Keratinocyte (primary cell): ENCODE results near the gene DNAJC2. TPM values are rescaled to one million over a fixed set of nuclear protein-coding genes. Genes with fewer than 3 reads are reported as not detected.

Source experiments
- DNase-seq: peaks from one replicate; pipeline ENCODE4 v3.0.0-alpha.2; 2011; ENCODE audit warnings: low read depth, missing footprints, low spot score
- FAIRE-seq: peaks from 2 replicates; lab custom pipeline; 2011; peaks lifted over from hg19 to GRCh38; lab: Jason Lieb, UNC
- H2AFZ ChIP-seq: 2 replicates; pipeline ENCODE4 v1.6.0; 2012; ENCODE audit warnings: low read length, control low read depth, inconsistent platforms; ENCODE audit not compliant: control insufficient read depth
- H3K27ac ChIP-seq: 2 replicates; pipeline ENCODE4 v1.5.1; 2011; ENCODE audit warnings: low read length; ENCODE audit not compliant: control insufficient read depth, insufficient read depth
- H3K27me3 ChIP-seq: 3 replicates; pipeline ENCODE4 v1.6.0; 2011; ENCODE audit warnings: low read length; ENCODE audit not compliant: control insufficient read depth, insufficient read depth; ENCODE audit errors: extremely low read depth
- H3K36me3 ChIP-seq, 2 experiments: 2 replicates in 1 of 2; 3 replicates in 1 of 2; pipeline ENCODE4 v1.5.1; 2011; ENCODE audit warnings: low read length in 2 of 2, mild to moderate bottlenecking in 1 of 2; ENCODE audit not compliant: control insufficient read depth in 2 of 2, insufficient read depth in 2 of 2; ENCODE audit errors: extremely low read depth in 1 of 2
- H3K4me1 ChIP-seq: 3 replicates; pipeline ENCODE4 v1.5.1; 2011; ENCODE audit warnings: low read length; ENCODE audit not compliant: control insufficient read depth, insufficient read depth; ENCODE audit errors: extremely low read depth
- H3K4me2 ChIP-seq: 3 replicates; pipeline ENCODE4 v1.6.0; 2011; ENCODE audit warnings: low read depth, low read length; ENCODE audit not compliant: control insufficient read depth, insufficient read depth; ENCODE audit errors: extremely low read depth
- H3K4me3 ChIP-seq, 3 experiments: fragments of 200-600 bp in 1 of 3; sonication (generic) in 1 of 3; 2 replicates in 2 of 3; 3 replicates in 1 of 3; pipeline ENCODE4 v1.5.1; 2011 to 2016; ENCODE audit warnings: low read length in 3 of 3, mild to moderate bottlenecking in 3 of 3, control low read depth in 2 of 3, inconsistent platforms in 1 of 3, low read depth in 1 of 3, mixed read lengths in 1 of 3, mixed run types in 1 of 3, moderate library complexity in 1 of 3; ENCODE audit not compliant: control insufficient read depth in 2 of 3, insufficient read depth in 2 of 3; ENCODE audit errors: extremely low read depth in 1 of 3
- H3K79me2 ChIP-seq: 2 replicates; pipeline ENCODE4 v1.6.0; 2012; ENCODE audit warnings: low read length; ENCODE audit not compliant: control insufficient read depth, insufficient read depth
- H3K9ac ChIP-seq: 3 replicates; pipeline ENCODE4 v1.6.0; 2011; ENCODE audit warnings: low read length; ENCODE audit not compliant: control insufficient read depth, insufficient read depth; ENCODE audit errors: extremely low read depth
- H3K9me1 ChIP-seq: 3 replicates; pipeline ENCODE4 v1.6.0; 2011; ENCODE audit warnings: low read length; ENCODE audit not compliant: control insufficient read depth, insufficient read depth; ENCODE audit errors: extremely low read depth
- H3K9me3 ChIP-seq: 2 replicates; pipeline ENCODE4 v1.5.1; 2012; ENCODE audit warnings: low read depth, low read length; ENCODE audit not compliant: control insufficient read depth
- H4K20me1 ChIP-seq: 3 replicates; pipeline ENCODE4 v1.6.0; 2011; ENCODE audit warnings: low read length; ENCODE audit not compliant: control insufficient read depth, insufficient read depth; ENCODE audit errors: extremely low read depth
- EZH2 ChIP-seq: IDR thresholded peaks from one replicate; pipeline ENCODE4 v1.6.1; 2012; ENCODE audit warnings: inconsistent platforms, mild to moderate bottlenecking, low read length, moderate library complexity
- dilution Hi-C: fragments of 300-500 bp; cut with MboI; formaldehyde crosslinking; loops from one replicate; pipeline ENCODE4 v1.7.0; 2020; ENCODE audit warnings: low sequenced_read_pairs; ENCODE audit not compliant: extremely low pct_ligation_motif_present
- polyA plus RNA-seq, 5 experiments: library from polyadenylated mRNA; depleted of rRNA in 3 of 5; stranded (reverse) in 3 of 5; stranded (forward) in 1 of 5; unstranded in 1 of 5; fragments of >200 nt; gene quantifications; 1 replicate in 1 of 5; 2 replicates in 3 of 5; 3 replicates in 1 of 5; pipeline versions ENCODE4 v1.2.1 to v1.2.3, GENCODE V29; 2011 to 2012; ENCODE audit warnings: missing spikeins in 2 of 5, low read depth in 1 of 5, low replicate concordance in 1 of 5
- TF ChIP-seq, protein P1 (sequence below), 3 experiments: IDR thresholded peaks in 1 of 3; conservative IDR thresholded peaks in 1 of 3; optimal IDR thresholded peaks in 1 of 3; 2 replicates in 2 of 3; 3 replicates in 1 of 3; pipeline versions ENCODE3 to v1.5.1; 2011; ENCODE audit warnings: low read length in 3 of 3, mild to moderate bottlenecking in 3 of 3, moderate library complexity in 2 of 3, control low read depth in 1 of 3, inconsistent platforms in 1 of 3; ENCODE audit not compliant: insufficient read depth in 2 of 3; ENCODE audit errors: extremely low read depth in 1 of 3

The DNAJC2 gene
- polyA plus RNA-seq, 1 donor (not counting 4 experiments of a cell fraction or from before 2014, with no cell fraction given) = 25.8 TPM

DNA sequence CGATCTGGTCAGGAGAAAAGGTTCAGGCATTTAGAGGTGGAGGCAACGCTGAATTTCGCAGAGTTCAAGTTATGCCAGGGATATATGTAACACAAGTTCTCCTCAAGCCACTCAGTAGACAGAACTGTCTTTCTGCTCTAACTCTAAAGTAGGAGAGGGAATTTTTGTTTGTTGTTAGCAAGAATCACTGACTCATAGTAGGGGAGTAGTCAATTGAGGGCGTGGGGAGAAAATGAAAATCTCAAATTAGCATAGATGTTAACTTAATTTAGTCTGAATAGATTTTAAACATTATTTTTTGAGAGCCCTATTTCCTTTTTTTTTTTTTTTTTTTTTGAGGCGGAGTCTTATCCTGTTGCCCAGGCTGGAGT, 37.5 kb upstream of the DNAJC2 start:
- H3K9me1 ChIP-seq = no peaks in the 10 kb centered on the region
- no peaks in the 10 kb centered on the region for H3K9me3 ChIP-seq
- dilution Hi-C loops = no loop called here
- no peak overlapping the region for H3K9ac ChIP-seq
- FAIRE-seq (no peak), DNase-seq (no peak)
- no peak overlapping the region for H3K4me3 ChIP-seq
- no peaks in the 10 kb centered on the region for H3K36me3 ChIP-seq
- no peak overlapping the region for H3K27ac ChIP-seq
- H3K79me2 ChIP-seq = no peaks in the 10 kb centered on the region
- no peaks in the 10 kb centered on the region for H3K4me1 ChIP-seq
- no peaks in the 10 kb centered on the region for H4K20me1 ChIP-seq
- no peak overlapping the region for H3K4me2 ChIP-seq
- H2AFZ ChIP-seq = no peak overlapping the region
- TF ChIP-seq EZH2 = no peak
- TF ChIP-seq, protein P1, sequence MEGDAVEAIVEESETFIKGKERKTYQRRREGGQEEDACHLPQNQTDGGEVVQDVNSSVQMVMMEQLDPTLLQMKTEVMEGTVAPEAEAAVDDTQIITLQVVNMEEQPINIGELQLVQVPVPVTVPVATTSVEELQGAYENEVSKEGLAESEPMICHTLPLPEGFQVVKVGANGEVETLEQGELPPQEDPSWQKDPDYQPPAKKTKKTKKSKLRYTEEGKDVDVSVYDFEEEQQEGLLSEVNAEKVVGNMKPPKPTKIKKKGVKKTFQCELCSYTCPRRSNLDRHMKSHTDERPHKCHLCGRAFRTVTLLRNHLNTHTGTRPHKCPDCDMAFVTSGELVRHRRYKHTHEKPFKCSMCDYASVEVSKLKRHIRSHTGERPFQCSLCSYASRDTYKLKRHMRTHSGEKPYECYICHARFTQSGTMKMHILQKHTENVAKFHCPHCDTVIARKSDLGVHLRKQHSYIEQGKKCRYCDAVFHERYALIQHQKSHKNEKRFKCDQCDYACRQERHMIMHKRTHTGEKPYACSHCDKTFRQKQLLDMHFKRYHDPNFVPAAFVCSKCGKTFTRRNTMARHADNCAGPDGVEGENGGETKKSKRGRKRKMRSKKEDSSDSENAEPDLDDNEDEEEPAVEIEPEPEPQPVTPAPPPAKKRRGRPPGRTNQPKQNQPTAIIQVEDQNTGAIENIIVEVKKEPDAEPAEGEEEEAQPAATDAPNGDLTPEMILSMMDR (optimal IDR thresholded peaks at IDR 0.05 in 1 of 3, IDR thresholded peaks at IDR 0.05 in 1 of 3, conservative IDR thresholded peaks at IDR 0.05 in 1 of 3; ENCODE audit: extremely low read depth in 1 of 3, insufficient read depth in 2 of 3, low read length in 3 of 3) = no peak
- H3K27me3 ChIP-seq = no peaks in the 10 kb centered on the region

DNA sequence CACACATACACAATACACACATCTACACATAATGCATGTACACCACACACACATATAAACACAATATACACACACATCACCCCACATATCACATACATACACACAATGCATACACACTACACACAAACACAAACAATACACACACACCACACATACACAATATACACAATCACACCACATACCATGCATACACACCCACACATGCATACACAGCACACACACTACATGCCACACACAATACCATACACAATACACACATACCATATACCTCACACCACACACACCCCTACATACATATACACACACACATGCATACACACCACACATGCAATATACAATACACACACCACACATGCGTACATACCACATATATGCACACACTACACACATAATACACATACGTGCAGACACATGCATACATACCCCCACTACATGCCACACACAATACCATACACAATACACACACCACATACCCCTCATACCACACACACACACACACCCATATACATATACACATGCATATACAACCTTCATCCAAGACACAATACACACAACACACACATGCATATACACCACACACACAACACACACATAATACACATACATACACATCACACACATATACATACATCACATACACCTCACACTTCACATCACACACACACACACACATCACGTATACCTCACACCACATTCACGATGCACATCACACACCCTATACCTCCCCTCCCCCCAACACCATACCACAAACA, 36.9 kb upstream of the DNAJC2 start:
- H3K27me3 ChIP-seq = no peaks in the 10 kb centered on the region
- H3K79me2 ChIP-seq = no peaks in the 10 kb centered on the region
- H3K4me1 ChIP-seq = no peaks in the 10 kb centered on the region
- DNase-seq (no peak), FAIRE-seq (no peak)
- no peak overlapping the region for H2AFZ ChIP-seq
- no peak overlapping the region for H3K27ac ChIP-seq
- no peaks in the 10 kb centered on the region for H3K36me3 ChIP-seq
- H3K4me3 ChIP-seq = no peak overlapping the region
- H4K20me1 ChIP-seq = no peaks in the 10 kb centered on the region
- H3K9ac ChIP-seq = no peak overlapping the region
- no peaks in the 10 kb centered on the region for H3K9me1 ChIP-seq
- dilution Hi-C loops = no loop called here
- no peak for TF ChIP-seq EZH2
- TF ChIP-seq, protein P1 (optimal IDR thresholded peaks at IDR 0.05 in 1 of 3, IDR thresholded peaks at IDR 0.05 in 1 of 3, conservative IDR thresholded peaks at IDR 0.05 in 1 of 3; ENCODE audit: extremely low read depth in 1 of 3, insufficient read depth in 2 of 3, low read length in 3 of 3) = no peak
- H3K4me2 ChIP-seq = no peak overlapping the region
- H3K9me3 ChIP-seq = no peaks in the 10 kb centered on the region
